Epithelial cell of esophagus (primary cell): ENCODE data around the gene RGP1.

Experiments used
- DNase-seq: peaks from one replicate; pipeline ENCODE4 v3.0.0; 2010; ENCODE audit warnings: low read depth
- H3K4me3 ChIP-seq: 2 replicates; pipeline ENCODE4 v1.5.1; 2011; ENCODE audit warnings: mild to moderate bottlenecking, low read length, control low read depth
- CTCF ChIP-seq: IDR thresholded peaks from 2 replicates; pipeline ENCODE4 v1.5.1; 2011; ENCODE audit warnings: low read depth, mild to moderate bottlenecking, low read length, control low read depth, inconsistent platforms; ENCODE audit not compliant: insufficient read depth; ENCODE audit errors: missing control alignments

Gene RGP1

GRCh38 chr9:35712762-35713400 lies 36.2 kb upstream of the RGP1 start:
- no peak for DNase-seq
- TF ChIP-seq CTCF = no peak
- H3K4me3 ChIP-seq = no peak overlapping the region

GRCh38 chr9:35713578-35713977 lies 35.5 kb upstream of the RGP1 start:
- no peak overlapping the region for H3K4me3 ChIP-seq
- no peak for TF ChIP-seq CTCF
- DNase-seq = no peak

GRCh38 chr9:35714123-35714522 lies 35.0 kb upstream of the RGP1 start:
- DNase-seq = no peak
- no peak overlapping the region for H3K4me3 ChIP-seq
- TF ChIP-seq CTCF = no peak

- no peak for TF ChIP-seq CTCF
- DNase-seq = no peak
- H3K4me3 ChIP-seq = no peak overlapping the region
Measured at GRCh38 chr9:35714579-35715252, 34.4 kb upstream of the RGP1 start.

DNA sequence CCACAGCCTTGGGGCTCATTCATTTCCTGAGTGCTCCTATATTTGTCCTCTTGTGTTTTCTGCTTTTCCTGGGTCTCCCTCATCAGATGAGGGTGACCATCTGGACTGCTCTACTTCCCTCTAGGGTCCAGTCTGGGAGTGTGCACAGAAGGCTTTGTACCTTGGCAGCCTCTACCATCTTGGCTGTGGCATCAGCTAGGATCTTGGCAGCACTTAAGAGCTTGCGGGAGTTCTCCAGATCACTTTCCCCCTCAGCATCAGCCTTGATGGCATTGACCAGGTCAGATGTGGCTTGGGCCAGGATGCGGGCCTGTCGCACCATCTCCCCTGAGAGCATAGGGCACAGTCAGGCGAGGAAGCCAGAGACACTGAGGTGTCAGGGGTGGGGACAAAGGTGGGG lies 32.9 kb upstream of the RGP1 start:
- DNase-seq = no peak
- TF ChIP-seq CTCF = no peak
- no peak overlapping the region for H3K4me3 ChIP-seq

GRCh38 chr9:35717132-35717870 lies 31.8 kb upstream of the RGP1 start:
- DNase-seq = no peak
- no peak overlapping the region for H3K4me3 ChIP-seq
- no peak for TF ChIP-seq CTCF
